GM18909 (cell line): ENCODE results near the gene KRTAP10-9.
"Not testable (repeated sequence)": the region's sequence is repeated elsewhere in the genome, so short reads cannot be mapped to it uniquely, and the experiment has no call there.

ENCODE experiments used
- ATAC-seq: cut with Tn5 transposase; IDR thresholded peaks from one replicate; pipeline ENCODE4 v1.9.1; 2021; ENCODE audit warnings: mild to moderate bottlenecking; ENCODE audit not compliant: unreplicated experiment, poor library complexity

KRTAP10-9 gene

GRCh38 chr21:44626673-44627143 is at the start of gene KRTAP10-9:
TSS of gene KRTAP10-9 (plus strand) at chr21:44627093. CDS start at chr21:44627172, 79 bp downstream.
- ATAC-seq: no peak

GRCh38 chr21:44578371-44579055 is 48.4 kb upstream of the KRTAP10-9 start:
- ATAC-seq: no peak

- ATAC-seq: no peak
These were observed 47.6 kb upstream of the KRTAP10-9 start for GRCh38 chr21:44579056-44579832.

- no peak for ATAC-seq
These were observed 47.1 kb upstream of the KRTAP10-9 start for GRCh38 chr21:44579833-44580144.

DNA sequence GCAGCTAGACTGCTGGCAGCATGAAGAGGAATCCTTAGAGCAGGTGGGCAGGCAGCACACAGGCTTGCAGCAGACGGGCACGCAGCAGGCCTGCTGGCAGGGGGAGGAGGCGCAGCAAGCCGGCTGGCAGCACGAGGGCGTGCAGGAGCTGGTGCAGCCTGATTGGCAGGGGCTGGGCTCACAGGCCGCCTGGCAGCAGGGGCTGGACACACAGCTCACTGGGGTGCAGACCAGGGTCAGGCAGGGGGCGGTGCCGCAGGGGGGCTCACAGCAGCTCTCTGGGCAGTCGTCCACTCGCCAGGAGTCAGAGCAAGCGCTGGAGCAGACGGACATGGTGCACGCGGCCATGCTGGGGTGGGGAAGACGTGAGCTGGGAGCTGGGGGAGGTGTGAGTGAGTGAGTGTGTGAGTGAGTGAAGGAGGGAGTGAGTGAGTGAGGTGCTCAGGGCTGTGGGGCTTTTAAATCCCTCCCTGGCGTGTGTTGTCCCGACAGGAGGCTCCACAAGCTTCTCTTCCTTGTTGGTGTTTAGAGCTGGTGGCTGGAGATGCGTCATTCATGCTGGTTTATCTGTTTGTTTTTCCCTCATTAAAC is 46.6 kb upstream of the KRTAP10-9 start, which contains the start of gene KRTAP10-5:
Gene KRTAP10-5, minus strand, starts transcription at position 374 of the 591 bp plus-strand sequence. Its CDS starts 26 bp downstream, at position 348.
- ATAC-seq: not testable (repeated sequence)

DNA sequence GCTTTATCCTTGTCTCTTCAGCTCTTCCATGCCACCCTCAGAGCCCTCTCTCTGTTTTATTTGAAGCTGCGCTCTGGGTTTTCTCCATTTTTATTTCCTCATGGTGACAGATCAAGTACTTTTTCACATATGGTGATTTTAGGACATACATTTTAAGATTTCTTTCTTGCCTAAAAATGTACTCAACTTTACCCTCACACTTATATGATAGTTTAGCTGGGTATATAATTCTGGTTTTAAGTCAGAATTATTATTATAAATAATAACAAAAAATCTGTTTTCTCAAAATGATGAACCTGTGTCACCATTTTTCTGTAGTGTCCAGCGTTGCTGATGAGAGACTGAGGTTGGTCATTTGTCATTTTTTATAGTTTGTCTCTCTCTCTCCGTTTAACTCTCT is 45.7 kb upstream of the KRTAP10-9 start:
- no peak for ATAC-seq

DNA sequence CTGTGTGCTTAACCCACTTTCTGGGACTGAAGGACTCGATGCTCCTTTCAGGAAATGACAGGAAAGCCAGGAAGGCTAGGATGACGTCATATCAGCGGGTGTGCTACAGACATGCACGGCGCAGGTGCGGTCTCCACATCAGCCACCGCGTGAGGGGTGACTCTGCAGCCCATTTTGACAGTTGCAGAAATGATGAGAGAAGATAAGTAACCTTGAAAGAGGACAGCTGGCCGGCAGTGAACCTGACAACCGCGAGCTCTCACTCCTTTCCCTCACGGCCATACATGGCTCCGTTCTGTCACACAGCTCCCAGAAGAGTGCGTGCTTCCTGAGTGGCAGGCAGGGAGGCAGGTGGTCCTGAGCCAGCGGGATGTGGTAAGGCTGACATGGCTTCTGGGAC is 44.8 kb upstream of the KRTAP10-9 start:
- ATAC-seq: no peak

GRCh38 chr21:44583089-44583799 is 43.6 kb upstream of the KRTAP10-9 start:
- ATAC-seq: no peak

DNA sequence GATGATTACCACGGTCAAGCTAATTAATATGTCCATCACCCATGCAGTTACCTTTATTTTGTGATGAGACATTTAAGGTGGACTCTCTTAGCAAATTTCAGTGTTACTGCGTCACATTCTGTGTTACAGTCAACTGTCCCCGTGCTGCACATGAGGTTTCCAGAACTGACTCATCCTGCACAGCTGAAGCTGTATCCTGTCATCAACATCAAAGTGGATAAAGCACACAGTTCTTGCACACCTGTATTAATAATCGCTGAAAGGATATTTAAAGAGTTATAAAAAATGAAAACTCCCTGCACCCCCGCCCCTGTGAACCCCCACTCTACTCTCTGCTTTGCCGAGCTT is 43.1 kb upstream of the KRTAP10-9 start:
- ATAC-seq: no peak

DNA sequence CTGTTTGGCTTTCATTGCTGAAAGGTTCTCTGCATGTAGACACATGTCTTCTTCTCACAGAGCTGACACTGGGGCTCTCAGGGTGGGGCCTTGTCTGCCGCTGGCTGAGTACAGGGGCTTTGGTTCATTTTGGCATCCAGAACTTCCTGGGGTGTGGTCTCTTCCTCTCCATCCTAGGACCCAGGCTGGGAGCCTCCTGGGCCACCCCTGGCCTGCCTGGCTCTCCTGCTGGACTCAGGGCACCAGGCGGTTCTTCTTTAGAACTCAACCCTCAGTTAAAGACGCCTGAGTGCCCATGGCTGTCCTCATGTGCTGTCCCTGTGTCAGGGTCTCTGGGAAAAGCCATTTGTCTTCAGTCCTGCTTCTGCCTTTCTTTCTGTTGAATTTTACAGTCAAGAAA is 41.0 kb upstream of the KRTAP10-9 start:
- ATAC-seq: no peak

DNA sequence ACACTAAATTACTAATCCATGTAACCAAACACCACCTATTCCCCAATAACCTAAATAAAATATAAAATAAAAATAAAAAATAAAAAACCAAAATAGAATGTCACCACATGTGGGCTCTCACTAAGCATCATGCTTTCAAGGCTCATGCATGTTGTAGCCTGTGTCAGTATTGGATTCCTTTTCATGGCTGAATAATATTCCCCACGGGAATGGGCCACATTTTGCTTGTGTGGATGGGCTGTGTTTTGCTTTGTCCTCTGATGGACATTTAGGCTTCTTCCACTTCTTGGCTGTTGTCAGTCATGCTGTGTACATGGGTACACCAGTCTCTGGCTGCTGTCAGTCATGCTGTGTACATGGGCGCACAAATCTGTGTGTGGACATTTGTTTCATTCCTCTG is 37.8 kb upstream of the KRTAP10-9 start:
- ATAC-seq: no peak

DNA sequence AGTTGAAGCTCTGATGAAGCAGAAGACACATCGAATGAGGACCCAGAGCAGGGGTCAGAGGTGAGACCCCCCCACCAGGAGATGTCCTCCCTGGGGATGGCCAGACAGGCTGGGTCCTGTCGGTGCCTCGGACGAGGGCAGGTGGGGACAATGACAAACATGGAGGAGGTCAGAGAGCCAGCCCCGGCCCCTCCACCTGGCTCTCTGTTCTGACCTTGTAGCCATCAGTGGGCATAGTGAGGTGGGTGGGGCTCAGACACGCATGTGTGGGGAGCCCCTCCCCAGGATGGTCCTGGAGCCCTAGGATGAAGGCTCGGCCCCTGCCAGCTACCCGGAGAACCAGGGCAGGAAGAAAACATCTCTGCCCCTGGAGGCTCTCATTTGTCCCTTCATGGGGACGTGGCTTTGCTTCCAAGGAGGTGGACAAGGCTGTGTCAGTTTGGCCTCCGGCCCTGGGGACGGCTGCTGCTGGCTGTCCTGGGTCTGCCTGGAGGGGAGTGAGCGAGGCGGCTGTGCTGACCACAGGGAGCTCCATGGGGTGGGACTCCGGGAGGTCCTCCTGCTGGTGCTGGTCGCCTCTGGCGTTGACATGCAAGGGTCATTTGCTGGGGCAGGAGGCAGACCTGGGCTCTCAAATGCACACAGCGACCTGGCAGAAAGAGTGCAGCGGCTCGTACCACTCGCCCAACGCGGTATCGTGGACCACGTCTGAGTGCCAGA is 37.1 kb upstream of the KRTAP10-9 start:
- no peak for ATAC-seq

DNA sequence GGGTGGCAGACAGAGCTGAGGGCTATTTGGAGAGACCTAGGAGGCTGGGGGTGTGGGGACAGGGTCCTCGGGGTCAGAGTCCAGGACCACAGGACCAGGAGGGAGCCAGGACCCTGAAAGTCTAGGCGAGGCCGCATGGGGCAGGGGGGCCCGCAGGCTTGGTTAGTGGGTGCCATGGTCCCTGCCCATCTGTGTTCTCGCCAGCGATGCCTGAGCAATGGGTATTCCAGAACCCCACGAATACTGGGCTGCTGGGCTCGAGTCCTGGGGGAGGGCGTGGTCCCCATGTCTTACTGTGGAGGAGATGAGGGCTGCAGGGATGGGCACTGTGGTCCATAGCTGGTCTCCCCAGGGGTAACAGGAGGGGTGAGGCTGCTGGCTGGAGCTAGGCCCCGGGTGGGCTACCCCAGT is 36.6 kb upstream of the KRTAP10-9 start:
- no peak for ATAC-seq

- not testable (repeated sequence) for ATAC-seq
These were observed 35.7 kb upstream of the KRTAP10-9 start for GRCh38 chr21:44590897-44591800.

DNA sequence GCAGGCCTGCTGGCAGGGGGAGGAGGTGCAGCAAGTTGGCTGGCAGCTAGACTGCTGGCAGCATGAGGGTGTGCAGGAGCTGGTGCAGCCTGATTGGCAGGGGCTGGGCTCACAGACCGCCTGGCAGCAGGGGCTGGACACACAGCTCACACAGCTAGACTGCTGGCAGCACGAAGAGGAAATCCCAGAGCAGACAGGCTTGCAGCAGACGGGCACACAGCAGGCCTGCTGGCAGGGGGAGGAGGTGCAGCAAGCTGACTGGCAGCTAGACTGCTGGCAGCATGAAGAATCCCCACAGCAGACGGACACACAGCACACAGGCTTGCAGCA is 35.1 kb upstream of the KRTAP10-9 start:
- not testable (repeated sequence) for ATAC-seq

DNA sequence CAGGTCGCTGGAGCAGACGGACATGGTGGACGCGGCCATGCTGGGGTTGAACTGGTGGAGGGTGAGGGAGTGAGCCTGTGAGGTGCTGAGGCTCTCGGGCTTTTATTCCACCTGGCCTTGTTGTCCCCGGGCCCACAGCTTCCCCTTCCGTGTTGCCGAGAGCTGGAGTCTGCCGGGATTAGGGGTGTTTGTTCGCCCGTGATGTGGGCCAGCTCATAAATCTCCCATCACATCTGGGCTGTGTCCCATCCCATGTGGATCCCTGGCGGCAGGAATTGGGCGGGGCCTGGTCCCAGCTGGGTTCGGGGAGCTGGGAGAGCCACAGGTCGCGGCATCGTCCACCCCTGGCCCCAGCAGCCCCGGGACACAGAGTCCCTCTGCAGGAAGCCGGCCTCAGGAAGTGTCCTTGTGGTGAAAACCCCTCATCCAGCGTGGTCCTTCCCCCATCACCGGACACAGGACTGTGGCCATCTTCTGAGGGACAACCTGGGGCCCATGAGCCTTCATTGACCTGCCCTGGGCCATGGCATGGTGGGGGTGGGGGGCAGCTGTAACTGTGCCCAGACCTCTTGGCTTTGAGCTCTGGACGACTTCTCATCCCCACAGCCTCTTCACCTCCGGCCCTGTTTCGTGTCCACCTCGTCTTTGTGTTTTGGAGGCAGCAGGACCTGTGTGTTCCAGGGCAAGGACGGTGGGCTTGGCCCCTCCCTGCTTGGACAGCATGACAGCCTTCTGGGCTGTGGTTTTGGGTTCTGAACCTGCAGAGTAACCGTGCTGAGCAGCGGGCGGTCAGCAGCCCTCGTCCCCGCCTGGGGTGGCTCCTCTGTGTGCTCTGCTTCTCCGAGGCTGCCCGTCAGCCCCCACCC is 34.2 kb upstream of the KRTAP10-9 start, which contains the start of gene KRTAP10-6:
Gene KRTAP10-6, minus strand, starts transcription at position 60 of the 866 bp plus-strand sequence. Its CDS starts 21 bp downstream, at position 39.
- ATAC-seq: no peak

- ATAC-seq: no peak
These were observed 33.1 kb upstream of the KRTAP10-9 start for GRCh38 chr21:44593598-44594405.
